ENCODE results near the gene SAMD4B.
A peak's percentile ranks its signal among the peaks of the same experiment; 100 is the strongest.

Gene SAMD4B

GRCh38 chr19:39402346-39403300 is 60.4 kb downstream of the SAMD4B start:
- Histone ChIP-seq H3K4me3 (ENCODE audit: low read length) (peak overlapping the region; percentile 67), H3K27me3 (ENCODE audit: control insufficient read depth, insufficient read depth, low read length) (no peaks in the 10 kb centered on the region), H3K36me3 (ENCODE audit: insufficient read depth, low read length) (peaks cover 4% of the 10 kb centered on the region), H3K4me2 (ENCODE audit: low read length) (peak overlapping the region; percentile 91), H3K9me3 (replicated peaks; ENCODE audit: low read length) (no peaks in the 10 kb centered on the region), H3K9ac (ENCODE audit: low read depth, low read length) (peak overlapping the region; percentile 96), H3K4me1 (ENCODE audit: control insufficient read depth, insufficient read depth, low read length) (peaks cover 50% of the 10 kb centered on the region)

- Histone ChIP-seq H3K36me3 (ENCODE audit: insufficient read depth, low read length) (peaks cover 14% of the 10 kb centered on the region), H3K4me2 (ENCODE audit: low read length) (peak overlapping the region; percentile 91), H3K4me3 (ENCODE audit: low read length) (peak overlapping the region; percentile 67), H3K27me3 (ENCODE audit: control insufficient read depth, insufficient read depth, low read length) (no peaks in the 10 kb centered on the region), H3K9me3 (replicated peaks; ENCODE audit: low read length) (no peaks in the 10 kb centered on the region), H3K9ac (ENCODE audit: low read depth, low read length) (peak overlapping the region; percentile 96), H3K4me1 (ENCODE audit: control insufficient read depth, insufficient read depth, low read length) (peaks cover 40% of the 10 kb centered on the region)
These were observed 61.4 kb downstream of the SAMD4B start for GRCh38 chr19:39403331-39404312.

DNA sequence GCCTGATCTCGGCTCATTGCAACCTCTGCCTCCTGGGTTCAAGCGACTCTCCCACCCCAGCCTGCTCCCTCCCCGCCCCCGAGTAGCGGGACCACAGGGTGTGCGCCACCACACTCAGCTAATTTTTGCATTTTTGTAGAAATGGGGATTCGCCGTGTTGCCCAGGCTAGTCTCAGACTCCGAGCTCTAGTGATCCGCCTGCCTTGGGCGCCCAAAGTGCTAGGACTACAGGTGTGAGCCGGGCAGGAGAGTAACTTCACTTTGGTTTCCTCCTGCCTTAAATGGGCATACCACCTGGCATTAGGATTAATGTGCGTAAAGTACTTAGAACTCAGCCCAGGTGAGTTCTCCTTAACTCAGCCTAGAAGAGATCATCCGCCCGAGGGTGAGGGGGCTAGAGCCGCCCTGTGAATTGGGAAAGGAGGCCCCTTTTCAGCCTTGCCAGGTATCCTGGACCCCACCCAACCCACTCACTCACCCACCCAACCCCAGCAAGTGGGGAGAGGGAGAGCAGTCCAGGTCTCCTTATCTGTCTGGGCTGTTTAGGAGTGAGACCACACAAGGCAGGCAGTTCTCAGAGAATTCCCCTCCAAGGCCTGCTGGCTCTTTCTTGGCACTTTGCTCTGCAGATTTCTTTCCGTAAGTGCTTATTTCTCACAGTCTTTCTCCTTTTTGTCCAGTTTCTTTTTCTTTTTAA is 63.2 kb downstream of the SAMD4B start:
- peak overlapping the region; percentile 88 for H3K4me2 ChIP-seq (ENCODE audit: low read length)
- no peaks in the 10 kb centered on the region for H3K9me3 ChIP-seq (replicated peaks; ENCODE audit: low read length)
- H3K27me3 ChIP-seq (ENCODE audit: control insufficient read depth, insufficient read depth, low read length) = no peaks in the 10 kb centered on the region
- H3K4me1 ChIP-seq (ENCODE audit: control insufficient read depth, insufficient read depth, low read length) = peaks cover 44% of the 10 kb centered on the region
- H3K36me3 ChIP-seq (ENCODE audit: insufficient read depth, low read length) = peaks cover 15% of the 10 kb centered on the region
- H3K4me3 ChIP-seq (ENCODE audit: low read length) = no peak overlapping the region
- H3K9ac ChIP-seq (ENCODE audit: low read depth, low read length) = peak overlapping the region; percentile 77

GRCh38 chr19:39405958-39406655 is 63.9 kb downstream of the SAMD4B start:
- H3K4me3 ChIP-seq (ENCODE audit: low read length) = peak overlapping the region; percentile 80
- no peaks in the 10 kb centered on the region for H3K9me3 ChIP-seq (replicated peaks; ENCODE audit: low read length)
- no peaks in the 10 kb centered on the region for H3K27me3 ChIP-seq (ENCODE audit: control insufficient read depth, insufficient read depth, low read length)
- peaks cover 49% of the 10 kb centered on the region for H3K4me1 ChIP-seq (ENCODE audit: control insufficient read depth, insufficient read depth, low read length)
- H3K36me3 ChIP-seq (ENCODE audit: insufficient read depth, low read length) = peaks cover 15% of the 10 kb centered on the region
- H3K9ac ChIP-seq (ENCODE audit: low read depth, low read length) = peak overlapping the region; percentile 77
- H3K4me2 ChIP-seq (ENCODE audit: low read length) = peak overlapping the region; percentile 88

GRCh38 chr19:39406656-39407409 is 64.6 kb downstream of the SAMD4B start, which contains the start of gene ZFP36:
Gene ZFP36, plus strand, starts transcription at chr19:39406847. Its CDS starts 58 bp downstream, at chr19:39406905.
- no peaks in the 10 kb centered on the region for H3K9me3 ChIP-seq (replicated peaks; ENCODE audit: low read length)
- H3K9ac ChIP-seq (ENCODE audit: low read depth, low read length) = peak within 1 kb of the TSS; percentile 91
- no peaks in the 10 kb centered on the region for H3K27me3 ChIP-seq (ENCODE audit: control insufficient read depth, insufficient read depth, low read length)
- peak within 1 kb of the TSS; percentile 80 for H3K4me3 ChIP-seq (ENCODE audit: low read length)
- H3K36me3 ChIP-seq (ENCODE audit: insufficient read depth, low read length) = peaks cover 15% of the 10 kb centered on the region
- peak within 1 kb of the TSS; percentile 88 for H3K4me2 ChIP-seq (ENCODE audit: low read length)
- H3K4me1 ChIP-seq (ENCODE audit: control insufficient read depth, insufficient read depth, low read length) = peaks cover 47% of the 10 kb centered on the region

DNA sequence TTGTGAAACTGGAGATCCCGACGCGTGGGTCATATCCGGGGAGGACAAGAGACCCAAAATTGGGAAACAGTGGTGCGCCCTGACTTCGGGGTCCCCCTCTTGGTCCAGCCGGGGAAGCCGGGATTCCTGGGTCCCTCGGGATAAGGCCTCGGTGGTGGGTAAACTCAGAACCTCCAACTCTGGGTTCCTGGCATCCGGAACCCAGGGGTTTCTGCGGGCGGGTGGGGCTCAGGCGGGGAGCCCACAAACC is 65.1 kb downstream of the SAMD4B start:
- H3K9me3 ChIP-seq (replicated peaks; ENCODE audit: low read length) = no peaks in the 10 kb centered on the region
- peak overlapping the region; percentile 91 for H3K9ac ChIP-seq (ENCODE audit: low read depth, low read length)
- H3K4me1 ChIP-seq (ENCODE audit: control insufficient read depth, insufficient read depth, low read length) = peaks cover 42% of the 10 kb centered on the region
- peak overlapping the region; percentile 86 for H3K4me2 ChIP-seq (ENCODE audit: low read length)
- no peaks in the 10 kb centered on the region for H3K27me3 ChIP-seq (ENCODE audit: control insufficient read depth, insufficient read depth, low read length)
- peak overlapping the region; percentile 80 for H3K4me3 ChIP-seq (ENCODE audit: low read length)
- peaks cover 15% of the 10 kb centered on the region for H3K36me3 ChIP-seq (ENCODE audit: insufficient read depth, low read length)

DNA sequence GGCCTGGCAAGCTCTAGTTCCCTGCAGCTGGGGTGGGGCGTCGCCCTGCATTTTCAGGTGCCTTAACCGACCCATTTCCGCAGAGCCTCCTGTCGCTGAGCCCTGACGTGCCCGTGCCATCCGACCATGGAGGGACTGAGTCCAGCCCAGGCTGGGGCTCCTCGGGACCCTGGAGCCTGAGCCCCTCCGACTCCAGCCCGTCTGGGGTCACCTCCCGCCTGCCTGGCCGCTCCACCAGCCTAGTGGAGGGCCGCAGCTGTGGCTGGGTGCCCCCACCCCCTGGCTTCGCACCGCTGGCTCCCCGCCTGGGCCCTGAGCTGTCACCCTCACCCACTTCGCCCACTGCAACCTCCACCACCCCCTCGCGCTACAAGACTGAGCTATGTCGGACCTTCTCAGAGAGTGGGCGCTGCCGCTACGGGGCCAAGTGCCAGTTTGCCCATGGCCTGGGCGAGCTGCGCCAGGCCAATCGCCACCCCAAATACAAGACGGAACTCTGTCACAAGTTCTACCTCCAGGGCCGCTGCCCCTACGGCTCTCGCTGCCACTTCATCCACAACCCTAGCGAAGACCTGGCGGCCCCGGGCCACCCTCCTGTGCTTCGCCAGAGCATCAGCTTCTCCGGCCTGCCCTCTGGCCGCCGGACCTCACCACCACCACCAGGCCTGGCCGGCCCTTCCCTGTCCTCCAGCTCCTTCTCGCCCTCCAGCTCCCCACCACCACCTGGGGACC is 65.6 kb downstream of the SAMD4B start:
- H3K4me2 ChIP-seq (ENCODE audit: low read length) = peak overlapping the region; percentile 86

DNA sequence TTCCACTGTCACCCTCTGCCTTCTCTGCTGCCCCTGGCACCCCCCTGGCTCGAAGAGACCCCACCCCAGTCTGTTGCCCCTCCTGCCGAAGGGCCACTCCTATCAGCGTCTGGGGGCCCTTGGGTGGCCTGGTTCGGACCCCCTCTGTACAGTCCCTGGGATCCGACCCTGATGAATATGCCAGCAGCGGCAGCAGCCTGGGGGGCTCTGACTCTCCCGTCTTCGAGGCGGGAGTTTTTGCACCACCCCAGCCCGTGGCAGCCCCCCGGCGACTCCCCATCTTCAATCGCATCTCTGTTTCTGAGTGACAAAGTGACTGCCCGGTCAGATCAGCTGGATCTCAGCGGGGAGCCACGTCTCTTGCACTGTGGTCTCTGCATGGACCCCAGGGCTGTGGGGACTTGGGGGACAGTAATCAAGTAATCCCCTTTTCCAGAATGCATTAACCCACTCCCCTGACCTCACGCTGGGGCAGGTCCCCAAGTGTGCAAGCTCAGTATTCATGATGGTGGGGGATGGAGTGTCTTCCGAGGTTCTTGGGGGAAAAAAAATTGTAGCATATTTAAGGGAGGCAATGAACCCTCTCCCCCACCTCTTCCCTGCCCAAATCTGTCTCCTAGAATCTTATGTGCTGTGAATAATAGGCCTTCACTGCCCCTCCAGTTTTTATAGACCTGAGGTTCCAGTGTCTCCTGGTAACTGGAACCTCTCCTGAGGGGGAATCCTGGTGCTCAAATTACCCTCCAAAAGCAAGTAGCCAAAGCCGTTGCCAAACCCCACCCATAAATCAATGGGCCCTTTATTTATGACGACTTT is 66.4 kb downstream of the SAMD4B start:
- Histone ChIP-seq H3K36me3 (ENCODE audit: insufficient read depth, low read length) (peaks cover 15% of the 10 kb centered on the region), H3K4me3 (ENCODE audit: low read length) (peak overlapping the region; percentile 80), H3K9me3 (replicated peaks; ENCODE audit: low read length) (no peaks in the 10 kb centered on the region), H3K9ac (ENCODE audit: low read depth, low read length) (peak overlapping the region; percentile 91), H3K27me3 (ENCODE audit: control insufficient read depth, insufficient read depth, low read length) (no peaks in the 10 kb centered on the region), H3K4me2 (ENCODE audit: low read length) (peak overlapping the region; percentile 86), H3K4me1 (ENCODE audit: control insufficient read depth, insufficient read depth, low read length) (peaks cover 31% of the 10 kb centered on the region)

More for the DNA sequence above, 65.6 kb downstream of the SAMD4B start:
- Histone ChIP-seq H3K27me3 (ENCODE audit: control insufficient read depth, insufficient read depth, low read length) (no peaks in the 10 kb centered on the region), H3K9me3 (replicated peaks; ENCODE audit: low read length) (no peaks in the 10 kb centered on the region), H3K9ac (ENCODE audit: low read depth, low read length) (peak overlapping the region; percentile 91), H3K36me3 (ENCODE audit: insufficient read depth, low read length) (peaks cover 15% of the 10 kb centered on the region), H3K4me1 (ENCODE audit: control insufficient read depth, insufficient read depth, low read length) (peaks cover 37% of the 10 kb centered on the region), H3K4me3 (ENCODE audit: low read length) (peak overlapping the region; percentile 80)
